Esophagus muscularis mucosa (tissue), 4 donors: ENCODE measurements around the gene SLPI. TPM values are rescaled to one million over a fixed set of nuclear protein-coding genes. Genes with fewer than 3 reads are reported as not detected.

Source experiments
- DNase-seq: peaks from one replicate; pipeline ENCODE4 v3.0.0-alpha.2; 2017; ENCODE audit errors: extremely low spot score
- H3K27ac ChIP-seq, 4 donors: fragments of 200-600 bp; sonication (generic); replicated peaks in 1 of 4; 1 replicate in 3 of 4; 2 replicates in 1 of 4; pipeline ENCODE4 v1.5.1; 2016 to 2019; ENCODE audit warnings: mild to moderate bottlenecking in 1 of 4
- H3K27me3 ChIP-seq, 4 donors: fragments of 200-600 bp; sonication (generic); one replicate each; pipeline versions ENCODE4 v1.5.1 to v1.6.0; 2016 to 2019
- H3K36me3 ChIP-seq, 4 donors: fragments of 200-600 bp; sonication (generic); one replicate each; pipeline ENCODE4 v1.5.1; 2016 to 2019
- H3K4me1 ChIP-seq, 4 donors: fragments of 200-600 bp; sonication (generic); one replicate each; pipeline ENCODE4 v1.5.1; 2016 to 2019
- H3K4me3 ChIP-seq, 4 donors: fragments of 200-600 bp; sonication (generic); 1 replicate in 2 of 4; 2 replicates in 2 of 4; pipeline ENCODE4 v1.5.1; 2016 to 2019; ENCODE audit warnings: mild to moderate bottlenecking in 4 of 4, moderate library complexity in 1 of 4
- H3K9me3 ChIP-seq, 4 donors: fragments of 200-600 bp; sonication (generic); 1 replicate in 3 of 4; 2 replicates in 1 of 4; pipeline ENCODE4 v1.5.1; 2016 to 2019
- EP300 ChIP-seq: sonication (generic); formaldehyde crosslinking; IDR thresholded peaks from one replicate; pipeline ENCODE4 v1.6.1; 2017; ENCODE audit warnings: antibody characterized with exemption
- POLR2A ChIP-seq: fragments of 450-650 bp; IDR thresholded peaks from one replicate; pipeline ENCODE4 v1.6.1; 2017; ENCODE audit warnings: antibody characterized with exemption, moderate library complexity, mild to moderate bottlenecking, low read depth
- POLR2AphosphoS5 ChIP-seq, 2 donors: sonication (generic); formaldehyde crosslinking; IDR thresholded peaks; one replicate each; pipeline ENCODE4 v1.6.1; 2017; ENCODE audit warnings: antibody characterized with exemption in 2 of 2
- WGBS: methylation state at CpG from one replicate; pipeline ENCODE4 v1.1.5; 2018; 5-methylcytosine and 5-hydroxymethylcytosine counted together
- intact Hi-C: fragments of 100-400 bp; cut with DNase I; formaldehyde crosslinking; loops from one replicate; pipeline ENCODE4 v1.15.1; 2023
- total RNA-seq, 4 donors: library from RNA; depleted of rRNA; stranded (reverse); fragments of >200 nt; gene quantifications; one replicate each; pipeline versions ENCODE4 v1.1.0 to v1.2.1, GENCODE V29; 2016
- TF ChIP-seq, protein P1 (sequence below), 3 experiments: fragments of 200-600 bp in 2 of 3; fragments of 450-650 bp in 1 of 3; sonication (generic) in 2 of 3; IDR thresholded peaks; one replicate each; pipeline ENCODE4 v1.5.1; 2017 to 2019; ENCODE audit warnings: antibody characterized with exemption in 3 of 3, mild to moderate bottlenecking in 2 of 3, moderate library complexity in 1 of 3

The SLPI gene
- total RNA-seq, 4 donors from 2014 or later = 27.8 to 109 (median 66.4) TPM

DNA sequence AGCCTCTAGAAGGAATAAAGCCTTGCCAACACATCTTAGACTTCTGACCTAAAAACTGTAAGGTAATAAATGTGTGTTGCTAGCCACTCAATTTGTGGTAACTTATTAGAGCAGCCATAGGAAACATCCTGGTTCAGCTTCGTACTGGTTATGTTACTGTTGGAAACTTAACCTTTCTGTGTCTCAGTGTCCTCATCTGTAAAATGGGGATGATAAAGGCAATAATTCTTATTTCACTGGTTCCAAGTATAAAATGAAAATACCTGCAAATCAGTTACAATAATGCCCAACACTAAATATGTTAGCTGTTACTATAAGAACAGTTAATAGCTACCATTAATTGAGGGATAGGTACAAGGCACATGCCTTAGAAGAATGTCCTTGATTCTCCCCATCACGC is 38.0 kb upstream of the SLPI start:
- intact Hi-C loops = loop anchor here (5.0 kb wide), 1 partner anchor 250 kb away; no protein-coding TSS in a partner anchor
- TF ChIP-seq EP300 = no peak
- no peak for TF ChIP-seq POLR2AphosphoS5 (IDR thresholded peaks at IDR 0.05)
- no peak for TF ChIP-seq POLR2A
- TF ChIP-seq, protein P1, sequence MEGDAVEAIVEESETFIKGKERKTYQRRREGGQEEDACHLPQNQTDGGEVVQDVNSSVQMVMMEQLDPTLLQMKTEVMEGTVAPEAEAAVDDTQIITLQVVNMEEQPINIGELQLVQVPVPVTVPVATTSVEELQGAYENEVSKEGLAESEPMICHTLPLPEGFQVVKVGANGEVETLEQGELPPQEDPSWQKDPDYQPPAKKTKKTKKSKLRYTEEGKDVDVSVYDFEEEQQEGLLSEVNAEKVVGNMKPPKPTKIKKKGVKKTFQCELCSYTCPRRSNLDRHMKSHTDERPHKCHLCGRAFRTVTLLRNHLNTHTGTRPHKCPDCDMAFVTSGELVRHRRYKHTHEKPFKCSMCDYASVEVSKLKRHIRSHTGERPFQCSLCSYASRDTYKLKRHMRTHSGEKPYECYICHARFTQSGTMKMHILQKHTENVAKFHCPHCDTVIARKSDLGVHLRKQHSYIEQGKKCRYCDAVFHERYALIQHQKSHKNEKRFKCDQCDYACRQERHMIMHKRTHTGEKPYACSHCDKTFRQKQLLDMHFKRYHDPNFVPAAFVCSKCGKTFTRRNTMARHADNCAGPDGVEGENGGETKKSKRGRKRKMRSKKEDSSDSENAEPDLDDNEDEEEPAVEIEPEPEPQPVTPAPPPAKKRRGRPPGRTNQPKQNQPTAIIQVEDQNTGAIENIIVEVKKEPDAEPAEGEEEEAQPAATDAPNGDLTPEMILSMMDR (IDR thresholded peaks at IDR 0.05) = no peak
- H3K4me3 ChIP-seq = no peak overlapping the region

DNA sequence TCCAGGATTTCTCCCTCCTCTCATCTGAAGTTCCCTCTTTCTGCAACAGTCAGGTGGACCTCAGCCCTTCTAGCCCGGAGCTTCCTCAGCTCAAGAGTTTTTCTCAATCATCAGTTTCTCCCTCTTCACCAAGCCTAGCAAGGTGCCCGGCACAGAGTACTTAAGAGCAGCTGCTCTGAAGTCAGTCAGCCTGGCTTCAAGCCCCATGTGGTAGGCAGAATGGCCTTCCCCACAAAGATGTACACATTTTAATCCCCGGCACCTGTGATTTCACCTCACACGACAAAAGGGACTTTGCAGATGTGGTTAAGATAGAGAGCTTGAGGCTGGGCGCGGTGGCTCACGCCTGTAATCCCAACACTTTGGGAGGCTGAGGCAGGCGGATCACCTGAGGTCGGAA is 37.2 kb upstream of the SLPI start:
- Histone ChIP-seq H3K4me1 (peaks cover 15 to 26% (median 22%) of the 10 kb centered on the region in 4 donors), H3K4me3 (no peak overlapping the region), H3K36me3 (no peaks in the 10 kb centered on the region), H3K27ac (no peak overlapping the region), H3K9me3 (no peaks in the 10 kb centered on the region), H3K27me3 (peaks cover 0 to 41% (median 8%) of the 10 kb centered on the region in 4 donors)
- WGBS = 94% methylated on average over 9 of the region's 9 CpGs
- no peak for TF ChIP-seq EP300
- no peak for TF ChIP-seq POLR2A
- TF ChIP-seq POLR2AphosphoS5 (IDR thresholded peaks at IDR 0.05) = no peak
- TF ChIP-seq, protein P1 (IDR thresholded peaks at IDR 0.05) = no peak
- DNase-seq = no peak
- intact Hi-C loops = loop anchor here (5.0 kb wide), 1 partner anchor 249 kb away; no protein-coding TSS in a partner anchor

More for the DNA sequence above, 38.0 kb upstream of the SLPI start:
- Histone ChIP-seq H3K36me3 (no peaks in the 10 kb centered on the region), H3K4me1 (peaks cover 15 to 26% (median 22%) of the 10 kb centered on the region in 4 donors), H3K27ac (no peak overlapping the region), H3K9me3 (no peaks in the 10 kb centered on the region), H3K27me3 (peaks cover 0 to 42% (median 8%) of the 10 kb centered on the region in 4 donors)
- 76% methylated on average over 2 of the region's 2 CpGs for WGBS
- no peak for DNase-seq

DNA sequence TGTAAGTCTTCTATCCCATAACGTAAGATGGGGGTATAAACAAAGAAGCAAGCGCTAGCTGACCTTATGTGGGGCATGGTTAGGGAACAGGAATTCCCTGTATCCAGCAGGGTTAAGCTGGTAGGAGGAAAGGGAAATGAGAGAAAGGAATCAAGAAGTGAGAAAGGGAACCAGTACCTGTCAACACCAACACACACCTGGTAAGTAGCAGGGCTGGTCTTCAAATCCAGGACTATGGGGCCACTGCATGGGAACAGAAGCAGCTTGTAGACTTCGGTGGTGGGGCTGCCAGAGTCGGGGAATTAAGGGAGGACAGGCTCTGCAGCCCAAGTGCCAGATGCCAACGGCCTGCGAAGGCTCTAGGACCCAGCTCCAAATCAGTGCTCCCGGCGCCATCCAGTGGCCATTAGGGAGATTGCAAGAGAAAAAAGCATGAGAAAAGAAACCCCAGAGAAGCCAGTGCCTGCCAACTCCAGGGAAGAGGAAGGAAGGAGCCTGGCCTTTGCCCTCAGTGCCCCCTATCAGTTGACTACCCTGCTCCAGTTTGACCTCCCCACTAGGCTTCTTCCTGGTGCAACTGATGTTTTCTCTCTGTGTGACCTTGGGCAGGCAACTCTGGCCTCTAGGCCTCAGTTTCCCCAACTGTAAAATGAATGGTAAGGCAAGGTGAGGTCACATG is 36.5 kb upstream of the SLPI start:
- Histone ChIP-seq H3K9me3 (no peaks in the 10 kb centered on the region), H3K36me3 (no peaks in the 10 kb centered on the region), H3K27me3 (peaks cover 0 to 36% (median 8%) of the 10 kb centered on the region in 4 donors), H3K4me1 (peaks cover 15 to 26% (median 22%) of the 10 kb centered on the region in 4 donors), H3K27ac (no peak overlapping the region), H3K4me3 (no peak overlapping the region)
- no peak for DNase-seq
- intact Hi-C loops = loop anchor here (5.0 kb wide), 1 partner anchor 249 kb away; no protein-coding TSS in a partner anchor
- TF ChIP-seq, protein P1 (IDR thresholded peaks at IDR 0.05) = peak; percentile 67 to 90 (median 72)
- TF ChIP-seq POLR2AphosphoS5 (IDR thresholded peaks at IDR 0.05) = no peak
- WGBS = 30% methylated on average over 8 of the region's 8 CpGs

DNA sequence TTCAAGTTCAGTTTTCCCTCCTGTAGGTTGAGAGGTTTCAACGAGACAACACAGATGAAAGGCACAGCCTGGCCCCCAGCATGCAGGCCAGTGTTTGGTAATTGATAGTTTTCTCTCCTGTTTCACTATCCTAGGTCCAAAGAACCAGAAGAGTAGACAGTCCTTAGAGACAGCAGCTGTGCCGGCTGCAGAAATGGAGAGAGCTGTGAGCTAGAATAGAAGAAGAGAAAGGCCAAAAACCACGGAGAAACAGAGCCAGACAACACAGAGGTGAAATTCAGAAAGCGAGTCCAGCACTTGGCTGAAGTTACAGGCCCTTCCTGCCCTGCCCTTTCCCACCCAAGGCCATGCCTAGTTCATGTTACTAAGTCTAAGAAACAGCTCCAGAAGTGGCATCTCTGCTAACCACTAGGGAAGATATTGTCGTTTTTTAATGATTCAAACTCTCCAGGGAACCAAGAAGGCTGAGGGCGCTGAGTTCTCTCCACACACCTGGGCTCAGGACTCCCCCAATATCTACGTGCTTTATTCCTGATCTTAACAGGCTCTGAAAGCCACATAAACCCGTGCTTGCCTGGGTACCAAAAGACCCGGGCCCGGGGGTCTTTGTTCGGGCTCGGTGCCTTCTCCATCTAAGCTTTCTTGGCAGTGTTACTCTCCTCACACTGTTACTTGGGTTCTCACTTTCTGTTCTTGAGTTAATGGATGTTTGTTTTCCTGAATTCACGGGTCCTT is 35.7 kb upstream of the SLPI start:
- intact Hi-C loops = loop anchor here (5.0 kb wide), 1 partner anchor 248 kb away; no protein-coding TSS in a partner anchor
- Histone ChIP-seq H3K36me3 (no peaks in the 10 kb centered on the region), H3K27me3 (peaks cover 0 to 29% (median 7%) of the 10 kb centered on the region in 4 donors), H3K9me3 (no peaks in the 10 kb centered on the region), H3K4me3 (no peak overlapping the region), H3K27ac (no peak overlapping the region), H3K4me1 (peaks cover 15 to 26% (median 22%) of the 10 kb centered on the region in 4 donors)
- no peak for TF ChIP-seq EP300
- no peak for TF ChIP-seq POLR2A
- TF ChIP-seq POLR2AphosphoS5 (IDR thresholded peaks at IDR 0.05) = no peak
- TF ChIP-seq, protein P1 (IDR thresholded peaks at IDR 0.05) = no peak
- DNase-seq = no peak
- WGBS = 77% methylated on average over 13 of the region's 13 CpGs
